Measurements from ENCODE around the gene FKBP5. TPM values are rescaled to one million over a fixed set of nuclear protein-coding genes. Genes with fewer than 3 reads are reported as not detected.
"Not testable (repeated sequence)": the region's sequence is repeated elsewhere in the genome, so short reads cannot be mapped to it uniquely, and the experiment has no call there.

The FKBP5 gene
- total RNA-seq, 4 donors from 2014 or later = 247 to 296 (median 275) TPM

DNA sequence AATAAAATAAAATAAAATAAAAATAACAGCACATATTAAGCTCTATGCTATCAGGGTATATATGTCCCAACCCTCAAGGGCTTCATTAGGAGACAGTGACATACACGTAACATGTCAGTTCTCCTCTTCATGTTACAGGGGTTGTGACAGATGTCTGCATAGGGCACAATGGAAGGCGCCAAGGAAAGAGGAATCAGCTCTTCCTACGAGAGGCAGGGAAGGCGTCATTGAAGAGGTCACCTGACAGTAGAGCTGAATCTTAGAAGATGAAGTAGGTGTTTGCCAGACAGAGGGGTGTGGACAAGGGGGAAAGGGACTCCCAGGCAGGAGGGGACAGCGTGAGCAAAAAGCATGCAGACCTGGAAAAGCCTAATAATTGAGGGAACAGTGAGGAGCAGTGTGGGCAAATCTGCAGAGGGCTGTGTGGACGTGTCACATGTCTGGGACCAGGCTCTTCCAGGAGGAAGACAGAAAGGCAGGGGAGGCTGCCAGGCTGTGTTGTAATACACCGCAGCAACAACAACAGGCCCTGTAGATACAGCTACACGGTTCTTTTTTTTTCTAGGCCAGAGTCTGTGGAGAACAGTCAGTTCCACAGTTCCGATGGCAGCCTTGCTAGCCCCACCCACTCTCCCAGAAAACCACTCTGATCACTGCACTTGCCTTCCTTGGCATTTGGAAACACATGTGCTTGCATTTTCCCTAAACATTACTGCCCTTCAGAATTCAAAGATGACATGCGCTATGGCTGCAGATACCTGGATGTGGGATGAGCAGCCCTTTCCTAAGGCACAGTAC is 2.5 kb upstream of the FKBP5 start:
- Histone ChIP-seq H3K4me3 (no peak overlapping the region), H3K36me3 (no peaks in the 10 kb centered on the region), H3K9me3 (no peaks in the 10 kb centered on the region), H3K27ac (peak overlapping the region; percentile 37 to 64 (median 63)), H3K27me3 (no peaks in the 10 kb centered on the region), H3K4me1 (peaks cover 0 to 12% (median 3%) of the 10 kb centered on the region in 4 donors)
- TF ChIP-seq, protein P1, sequence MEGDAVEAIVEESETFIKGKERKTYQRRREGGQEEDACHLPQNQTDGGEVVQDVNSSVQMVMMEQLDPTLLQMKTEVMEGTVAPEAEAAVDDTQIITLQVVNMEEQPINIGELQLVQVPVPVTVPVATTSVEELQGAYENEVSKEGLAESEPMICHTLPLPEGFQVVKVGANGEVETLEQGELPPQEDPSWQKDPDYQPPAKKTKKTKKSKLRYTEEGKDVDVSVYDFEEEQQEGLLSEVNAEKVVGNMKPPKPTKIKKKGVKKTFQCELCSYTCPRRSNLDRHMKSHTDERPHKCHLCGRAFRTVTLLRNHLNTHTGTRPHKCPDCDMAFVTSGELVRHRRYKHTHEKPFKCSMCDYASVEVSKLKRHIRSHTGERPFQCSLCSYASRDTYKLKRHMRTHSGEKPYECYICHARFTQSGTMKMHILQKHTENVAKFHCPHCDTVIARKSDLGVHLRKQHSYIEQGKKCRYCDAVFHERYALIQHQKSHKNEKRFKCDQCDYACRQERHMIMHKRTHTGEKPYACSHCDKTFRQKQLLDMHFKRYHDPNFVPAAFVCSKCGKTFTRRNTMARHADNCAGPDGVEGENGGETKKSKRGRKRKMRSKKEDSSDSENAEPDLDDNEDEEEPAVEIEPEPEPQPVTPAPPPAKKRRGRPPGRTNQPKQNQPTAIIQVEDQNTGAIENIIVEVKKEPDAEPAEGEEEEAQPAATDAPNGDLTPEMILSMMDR (IDR thresholded peaks at IDR 0.05) = no peak
- TF ChIP-seq POLR2A (IDR thresholded peaks at IDR 0.05) = no peak
- peak; percentile 27 to 85 (median 59) for DNase-seq

DNA sequence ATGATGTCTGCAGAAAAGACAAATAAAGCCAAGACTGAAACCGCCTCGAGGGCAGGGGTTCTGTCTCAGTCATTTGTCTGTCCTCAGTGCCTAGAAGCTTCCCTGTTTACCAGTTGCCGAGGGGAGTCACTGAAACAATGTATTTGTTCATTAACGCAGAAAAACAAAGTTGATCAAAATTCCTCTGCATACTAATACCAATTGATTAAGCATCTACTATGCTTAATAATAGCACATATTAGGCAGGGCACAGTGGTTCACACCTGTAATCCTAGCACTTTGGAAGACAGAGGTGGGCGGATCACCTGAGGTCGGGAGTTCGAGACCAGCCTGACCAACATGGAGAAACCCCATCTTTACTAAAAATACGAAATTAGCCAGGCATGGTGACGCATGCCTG is 1.8 kb upstream of the FKBP5 start:
- no peaks in the 10 kb centered on the region for H3K36me3 ChIP-seq
- H3K27me3 ChIP-seq = no peaks in the 10 kb centered on the region
- TF ChIP-seq, protein P1 (IDR thresholded peaks at IDR 0.05) = no peak
- no peak for TF ChIP-seq POLR2A (IDR thresholded peaks at IDR 0.05)
- H3K4me1 ChIP-seq = peaks cover 0 to 12% (median 3%) of the 10 kb centered on the region in 4 donors
- H3K27ac ChIP-seq = peak overlapping the region in 2 of 4 donors; percentile 10 to 37
- H3K9me3 ChIP-seq = no peaks in the 10 kb centered on the region
- DNase-seq = no peak
- no peak overlapping the region for H3K4me3 ChIP-seq

DNA sequence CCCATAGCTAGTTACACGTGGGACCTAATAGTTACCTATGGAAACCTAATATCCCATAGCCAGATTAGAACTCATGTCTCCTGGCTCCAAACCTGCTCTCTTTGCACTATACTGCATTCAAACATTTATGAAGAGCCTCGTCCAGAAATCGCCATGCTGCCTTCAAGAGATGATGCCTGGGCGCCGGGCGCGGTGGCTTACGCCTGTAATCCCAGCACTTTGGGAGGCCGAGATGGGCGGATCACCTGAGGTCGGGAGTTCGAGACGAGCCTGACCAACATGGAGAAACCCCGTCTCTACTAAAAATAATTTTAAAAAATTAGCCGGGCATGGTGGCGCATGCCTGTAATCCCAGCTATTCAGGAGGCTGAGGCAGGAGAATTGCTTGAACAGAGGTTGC is 1.3 kb upstream of the FKBP5 start:
- H3K9me3 ChIP-seq, H3K27me3 ChIP-seq, H3K27ac ChIP-seq, DNase-seq, H3K36me3 ChIP-seq, H3K4me3 ChIP-seq: not testable (repeated sequence)
- H3K4me1 ChIP-seq = peaks cover 0 to 12% (median 3%) of the 10 kb centered on the region in 4 donors

DNA sequence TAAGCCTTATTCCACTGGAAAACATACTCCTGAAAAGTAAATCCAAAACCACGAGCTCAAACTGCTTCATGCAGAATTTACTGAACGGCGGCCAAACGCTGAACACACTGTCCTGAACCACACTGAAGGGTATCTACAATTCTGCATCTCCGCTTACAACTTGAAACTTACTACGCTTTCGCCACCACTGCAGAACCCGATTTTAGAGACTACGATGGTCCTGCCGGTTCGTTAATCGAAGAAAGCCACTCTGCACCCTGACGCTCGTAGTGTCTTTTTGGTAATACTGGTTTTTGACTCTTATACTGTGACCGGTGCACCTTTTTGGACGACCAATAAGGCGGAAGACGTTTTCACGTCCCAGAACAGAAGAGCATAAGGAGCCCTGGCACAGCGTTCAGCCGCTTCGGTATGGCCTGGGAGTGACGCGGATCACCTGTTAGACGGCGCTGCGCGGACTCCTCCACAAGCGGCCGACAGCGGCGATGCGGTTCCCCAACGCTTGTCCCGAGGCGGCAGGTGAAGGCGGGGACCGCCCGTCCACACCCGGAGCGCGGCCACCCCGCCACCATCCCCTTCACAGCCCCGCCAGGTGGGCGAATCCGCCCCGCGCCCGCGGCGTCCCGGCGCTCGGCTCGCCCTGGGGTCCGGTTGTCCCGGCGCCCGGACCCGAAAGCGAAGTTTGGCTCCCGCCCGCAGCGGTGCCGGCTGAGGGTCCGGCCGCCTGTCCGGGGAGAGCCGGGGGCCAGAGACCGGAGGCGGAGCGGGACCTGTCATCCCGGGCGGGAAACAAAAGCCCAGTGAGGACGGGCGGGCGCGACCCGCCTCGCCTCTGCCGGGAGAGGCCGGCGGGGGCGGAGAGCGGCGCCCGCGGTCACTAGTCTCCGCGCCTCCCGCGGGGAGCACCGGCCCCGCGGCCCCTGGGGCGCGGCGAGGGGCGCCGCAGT is 784 bp downstream of the FKBP5 start:
- H3K4me1 ChIP-seq = peaks cover 0 to 15% (median 5%) of the 10 kb centered on the region in 4 donors
- TF ChIP-seq, protein P1 (IDR thresholded peaks at IDR 0.05) = peak in 2 of 6 experiments; percentile 1 to 2
- peak; percentile 6 to 41 for TF ChIP-seq POLR2A (IDR thresholded peaks at IDR 0.05)
- peak; percentile 63 to 85 (median 77) for DNase-seq
- H3K9me3 ChIP-seq = no peaks in the 10 kb centered on the region
- H3K4me3 ChIP-seq = peak overlapping the region; percentile 98 to 99 (median 99)
- peak overlapping the region; percentile 98 to 100 (median 100) for H3K27ac ChIP-seq
- H3K27me3 ChIP-seq = no peaks in the 10 kb centered on the region
- peaks cover 0 to 14% (median 0%) of the 10 kb centered on the region in 3 donors for H3K36me3 ChIP-seq

DNA sequence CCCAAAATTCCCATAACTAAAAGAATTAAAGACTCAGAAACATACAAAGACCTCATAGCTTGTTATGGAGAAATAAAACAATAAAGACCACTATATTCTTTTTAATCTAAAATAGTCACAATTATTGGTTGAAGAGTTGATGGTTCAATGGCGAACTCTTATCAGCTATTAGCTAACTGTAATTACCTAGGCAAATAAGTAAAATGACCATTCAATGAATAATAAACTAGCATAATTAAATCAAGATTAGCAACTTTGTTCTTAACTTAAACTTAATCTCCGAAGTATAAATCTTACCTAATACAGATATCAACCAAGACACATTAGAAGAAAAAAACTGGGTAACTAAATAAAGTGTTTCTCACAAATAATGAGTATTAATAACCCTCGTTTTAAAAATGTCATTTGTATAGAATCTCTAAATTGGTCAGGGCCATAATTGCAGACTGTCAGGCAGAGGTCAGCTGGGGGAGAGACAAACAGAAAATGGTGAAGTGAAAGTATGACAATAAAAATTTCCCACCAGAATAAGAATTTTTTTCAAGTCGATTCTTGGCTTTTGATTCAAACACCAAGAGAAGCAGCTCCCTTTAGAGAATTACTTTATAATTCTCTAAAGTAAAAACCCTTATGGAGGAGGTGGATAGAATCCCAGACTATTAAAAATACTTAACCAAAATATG is 1.7 kb downstream of the FKBP5 start:
- TF ChIP-seq, protein P1 (IDR thresholded peaks at IDR 0.05) = peak in 1 of 6 experiments; percentile 3
- TF ChIP-seq POLR2A (IDR thresholded peaks at IDR 0.05) = no peak
- Histone ChIP-seq H3K27me3 (no peaks in the 10 kb centered on the region), H3K27ac (peak overlapping the region; percentile 98 to 100 (median 100)), H3K9me3 (no peaks in the 10 kb centered on the region), H3K36me3 (peaks cover 0 to 22% (median 0%) of the 10 kb centered on the region in 3 donors), H3K4me3 (peak overlapping the region; percentile 98 to 99 (median 99)), H3K4me1 (peaks cover 0 to 14% (median 5%) of the 10 kb centered on the region in 4 donors)
- no peak for DNase-seq
